Nephron progenitor cell (in vitro differentiated cells): Measurements from ENCODE around the gene SORBS1.

Source experiments
- DNase-seq: peaks from one replicate; pipeline ENCODE4 v3.0.0; 2021
- H3K27ac Mint-ChIP-seq: 2 replicates; pipeline ENCODE4 v1.8.0; 2021; ENCODE audit warnings: mild to moderate bottlenecking, moderate library complexity, mixed read lengths
- H3K27me3 Mint-ChIP-seq: 2 replicates; pipeline ENCODE4 v1.8.0; 2021; ENCODE audit warnings: mild to moderate bottlenecking, low read depth, mixed read lengths; ENCODE audit not compliant: poor library complexity
- H3K36me3 Mint-ChIP-seq: 2 replicates; pipeline ENCODE4 v1.8.0; 2021; ENCODE audit warnings: low read depth, mixed read lengths
- H3K4me1 Mint-ChIP-seq: 2 replicates; pipeline ENCODE4 v1.8.0; 2021; ENCODE audit warnings: mixed read lengths
- H3K4me3 Mint-ChIP-seq: 2 replicates; pipeline ENCODE4 v1.8.0; 2021; ENCODE audit warnings: mild to moderate bottlenecking, moderate library complexity, mixed read lengths
- H3K9me3 Mint-ChIP-seq: 2 replicates; pipeline ENCODE4 v1.8.0; 2021; ENCODE audit warnings: mild to moderate bottlenecking, moderate library complexity, mixed read lengths
- TF ChIP-seq, protein P1 (sequence below): fragments of 200-600 bp; sonication (generic); IDR thresholded peaks from 2 replicates; pipeline ENCODE4 v1.5.0; 2021; ENCODE audit warnings: antibody characterized with exemption

Gene SORBS1

DNA sequence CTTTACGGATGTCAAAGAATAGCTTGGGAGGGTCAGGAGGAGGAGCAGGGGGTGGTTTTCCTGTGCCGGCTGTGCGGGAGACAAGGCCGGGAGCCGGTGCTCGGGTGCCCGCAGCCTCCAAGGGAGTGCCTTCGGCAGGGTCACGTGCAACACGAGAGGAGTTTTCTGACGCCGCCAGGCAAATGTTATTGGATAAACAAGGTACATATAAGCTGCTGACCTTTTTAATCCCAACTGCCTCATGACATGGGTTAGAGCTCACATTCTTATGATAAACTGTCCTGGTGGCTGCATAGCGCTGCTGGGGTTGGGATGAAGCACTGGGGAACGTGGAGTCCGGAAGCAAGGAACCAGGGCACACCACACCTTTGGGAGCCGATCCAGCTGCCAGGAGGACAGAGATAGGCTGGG is 145.5 kb downstream of the SORBS1 start:
- H3K27ac Mint-ChIP-seq = peak overlapping the region; percentile 41
- peak; percentile 21 for DNase-seq
- peaks cover 39% of the 10 kb centered on the region for H3K4me1 Mint-ChIP-seq
- TF ChIP-seq, protein P1, sequence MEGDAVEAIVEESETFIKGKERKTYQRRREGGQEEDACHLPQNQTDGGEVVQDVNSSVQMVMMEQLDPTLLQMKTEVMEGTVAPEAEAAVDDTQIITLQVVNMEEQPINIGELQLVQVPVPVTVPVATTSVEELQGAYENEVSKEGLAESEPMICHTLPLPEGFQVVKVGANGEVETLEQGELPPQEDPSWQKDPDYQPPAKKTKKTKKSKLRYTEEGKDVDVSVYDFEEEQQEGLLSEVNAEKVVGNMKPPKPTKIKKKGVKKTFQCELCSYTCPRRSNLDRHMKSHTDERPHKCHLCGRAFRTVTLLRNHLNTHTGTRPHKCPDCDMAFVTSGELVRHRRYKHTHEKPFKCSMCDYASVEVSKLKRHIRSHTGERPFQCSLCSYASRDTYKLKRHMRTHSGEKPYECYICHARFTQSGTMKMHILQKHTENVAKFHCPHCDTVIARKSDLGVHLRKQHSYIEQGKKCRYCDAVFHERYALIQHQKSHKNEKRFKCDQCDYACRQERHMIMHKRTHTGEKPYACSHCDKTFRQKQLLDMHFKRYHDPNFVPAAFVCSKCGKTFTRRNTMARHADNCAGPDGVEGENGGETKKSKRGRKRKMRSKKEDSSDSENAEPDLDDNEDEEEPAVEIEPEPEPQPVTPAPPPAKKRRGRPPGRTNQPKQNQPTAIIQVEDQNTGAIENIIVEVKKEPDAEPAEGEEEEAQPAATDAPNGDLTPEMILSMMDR = no peak
- peaks cover under 1% of the 10 kb centered on the region for H3K27me3 Mint-ChIP-seq
- no peaks in the 10 kb centered on the region for H3K36me3 Mint-ChIP-seq
- H3K4me3 Mint-ChIP-seq = no peak overlapping the region
- no peaks in the 10 kb centered on the region for H3K9me3 Mint-ChIP-seq

DNA sequence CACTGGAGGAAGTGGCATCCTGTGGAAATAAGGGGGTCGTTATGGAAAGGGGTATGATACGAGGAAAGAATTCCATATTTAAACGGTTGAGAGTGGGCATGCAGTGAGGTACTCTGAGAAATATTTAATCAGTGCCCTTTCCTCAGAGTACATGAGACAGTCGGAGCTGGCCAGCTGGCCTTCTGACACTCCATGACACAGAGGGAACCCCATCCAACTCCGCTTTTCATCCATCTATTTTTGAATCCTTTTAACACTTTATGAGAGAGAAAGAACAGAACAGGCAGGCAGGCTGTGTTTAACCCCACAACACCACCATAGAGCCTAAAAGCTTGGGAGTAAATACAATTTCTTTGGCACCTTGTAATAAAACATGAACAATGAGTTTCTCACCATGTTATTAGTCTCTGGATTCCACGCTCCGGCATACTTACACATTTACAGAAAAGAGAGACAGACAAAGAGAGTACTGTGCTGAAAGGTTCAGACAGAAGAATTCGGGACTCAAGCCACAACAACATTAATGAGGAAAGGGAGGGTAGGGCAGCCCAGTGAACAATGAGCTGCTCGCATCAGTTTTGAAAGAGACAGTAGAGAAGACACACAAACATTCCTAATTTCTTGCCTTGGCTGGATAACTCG is 146.2 kb downstream of the SORBS1 start:
- peak overlapping the region; percentile 77 for H3K27ac Mint-ChIP-seq
- no peaks in the 10 kb centered on the region for H3K27me3 Mint-ChIP-seq
- H3K9me3 Mint-ChIP-seq = no peaks in the 10 kb centered on the region
- TF ChIP-seq, protein P1 = no peak
- H3K36me3 Mint-ChIP-seq = no peaks in the 10 kb centered on the region
- peaks cover 45% of the 10 kb centered on the region for H3K4me1 Mint-ChIP-seq
- no peak overlapping the region for H3K4me3 Mint-ChIP-seq
- DNase-seq = no peak

DNA sequence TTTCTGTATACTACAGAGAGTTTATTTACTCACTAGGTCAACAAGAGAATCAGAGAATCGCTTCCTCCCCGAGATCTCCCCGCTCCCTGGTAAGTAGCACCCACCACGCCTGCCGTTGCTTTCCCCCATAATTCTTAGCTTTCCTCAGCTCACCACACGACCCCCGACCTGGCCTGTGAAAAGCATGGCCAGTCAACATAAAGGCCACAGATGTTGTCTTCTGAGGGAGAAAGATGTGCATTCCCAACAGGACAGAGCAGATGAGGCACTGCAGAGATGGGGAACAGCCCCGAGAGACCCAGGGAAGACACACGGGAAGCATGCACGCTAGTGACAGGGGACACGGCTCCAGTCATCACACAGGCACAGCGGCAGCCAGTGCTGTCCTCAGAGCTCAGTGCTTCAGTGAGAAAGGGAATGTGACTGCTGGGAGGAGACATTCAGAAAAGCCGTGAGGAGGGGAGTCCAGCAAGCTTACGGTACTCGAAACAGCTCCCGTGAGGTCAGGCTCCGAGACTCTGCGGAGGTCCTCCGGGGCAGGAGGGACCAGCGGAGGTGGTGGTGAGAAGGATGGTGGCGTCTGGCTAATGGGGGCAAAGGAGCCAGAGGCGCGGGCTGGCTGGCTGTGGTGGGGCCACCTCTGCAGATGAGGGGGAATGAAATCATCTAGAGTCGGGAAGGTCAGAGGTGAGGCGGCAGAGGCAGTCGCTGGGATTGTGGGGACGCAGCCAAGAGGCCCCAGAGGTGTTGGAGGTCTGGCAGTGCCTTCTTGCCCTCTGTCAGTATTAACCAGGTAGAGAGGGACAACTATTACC is 146.9 kb downstream of the SORBS1 start:
- H3K27ac Mint-ChIP-seq = peak overlapping the region; percentile 48
- H3K4me1 Mint-ChIP-seq = peaks cover 53% of the 10 kb centered on the region
- DNase-seq = no peak
- H3K27me3 Mint-ChIP-seq = peaks cover 2% of the 10 kb centered on the region
- H3K4me3 Mint-ChIP-seq = peak overlapping the region; percentile 7
- no peaks in the 10 kb centered on the region for H3K9me3 Mint-ChIP-seq
- TF ChIP-seq, protein P1 = no peak
- no peaks in the 10 kb centered on the region for H3K36me3 Mint-ChIP-seq

DNA sequence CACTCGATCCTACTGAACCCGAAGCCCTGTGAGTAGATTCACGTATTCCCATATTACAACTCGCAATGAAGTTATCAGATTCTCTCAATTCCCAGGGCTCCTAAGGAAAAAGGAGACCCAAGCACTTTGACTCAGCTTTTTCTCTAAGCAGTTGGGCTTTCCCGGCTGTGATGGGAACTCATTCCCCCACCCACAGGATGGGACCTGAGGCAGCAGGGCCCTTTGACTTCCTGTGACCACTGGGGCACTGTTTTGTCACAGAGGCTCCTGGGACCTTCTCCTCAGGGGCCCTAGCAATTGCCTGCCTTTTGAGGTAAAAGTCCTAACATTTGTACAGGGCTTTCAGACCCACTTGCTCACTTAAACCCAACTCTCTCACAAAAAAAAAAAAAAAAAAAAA is 147.6 kb downstream of the SORBS1 start:
- Mint-ChIP-seq H3K27ac (no peak overlapping the region), H3K4me3 (no peak overlapping the region), H3K9me3 (no peaks in the 10 kb centered on the region), H3K36me3 (no peaks in the 10 kb centered on the region), H3K27me3 (peaks cover 3% of the 10 kb centered on the region), H3K4me1 (peaks cover 55% of the 10 kb centered on the region)
- DNase-seq = no peak
- TF ChIP-seq, protein P1 = no peak

DNA sequence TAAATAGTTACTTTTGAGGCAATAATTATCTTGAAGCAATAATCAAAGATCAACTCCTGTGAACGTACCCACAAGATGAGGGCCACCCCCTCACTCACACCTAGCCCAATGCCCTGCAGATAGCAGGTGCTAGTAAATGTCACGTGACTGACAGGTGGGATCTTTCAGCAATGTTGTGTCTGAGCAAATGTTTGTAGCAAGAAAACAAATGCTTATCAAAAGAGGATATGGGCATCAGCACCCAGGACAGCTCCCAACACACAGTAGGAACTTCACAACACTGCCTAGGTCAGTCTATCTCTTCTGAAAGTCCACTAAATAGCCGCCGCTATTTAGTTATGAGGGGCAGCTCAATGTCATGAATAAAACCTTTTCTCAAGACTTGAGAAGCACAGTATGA is 149.5 kb downstream of the SORBS1 start:
- Mint-ChIP-seq H3K4me3 (no peak overlapping the region), H3K36me3 (no peaks in the 10 kb centered on the region), H3K27ac (no peak overlapping the region), H3K27me3 (peaks cover 3% of the 10 kb centered on the region), H3K4me1 (peaks cover 52% of the 10 kb centered on the region), H3K9me3 (no peaks in the 10 kb centered on the region)
- TF ChIP-seq, protein P1 = no peak
- no peak for DNase-seq
